GM23338 (cell line): ENCODE results near the gene PROSER1. TPM values are rescaled to one million over a fixed set of nuclear protein-coding genes. Genes with fewer than 3 reads are reported as not detected.

Experiments
- ATAC-seq: fragments of 200-7000 bp; cut with Tn5 transposase; 3 replicates; pipeline ENCODE4 v1.9.1; 2020
- DNase-seq: peaks from one replicate; pipeline ENCODE4 v3.0.0-alpha.2; 2015; ENCODE audit warnings: low spot score
- H2AFZ ChIP-seq: fragments of 200-600 bp; sonication (generic); 2 replicates; pipeline ENCODE4 v1.8.0; 2016; ENCODE audit warnings: antibody characterized with exemption, mild to moderate bottlenecking, moderate library complexity
- H3F3A ChIP-seq: fragments of 200-600 bp; sonication (generic); replicated peaks from 2 replicates; pipeline ENCODE4 v1.8.0; 2017; ENCODE audit warnings: antibody characterized with exemption, mixed run types, low read depth
- H3K27ac ChIP-seq: fragments of 200-600 bp; sonication (generic); 2 replicates; pipeline ENCODE4 v1.6.1; 2016; ENCODE audit warnings: low read depth
- H3K27me3 ChIP-seq: fragments of 200-600 bp; sonication (generic); 2 replicates; pipeline ENCODE4 v1.8.0; 2016; ENCODE audit warnings: mild to moderate bottlenecking, mixed run types, moderate library complexity; ENCODE audit not compliant: insufficient read depth
- H3K36me3 ChIP-seq: fragments of 200-600 bp; sonication (generic); 2 replicates; pipeline ENCODE4 v1.8.0; 2016; ENCODE audit warnings: mild to moderate bottlenecking; ENCODE audit not compliant: insufficient read depth
- H3K4me1 ChIP-seq: fragments of 200-600 bp; sonication (generic); 2 replicates; pipeline ENCODE4 v1.8.0; 2016; ENCODE audit warnings: mild to moderate bottlenecking, moderate library complexity; ENCODE audit not compliant: insufficient read depth
- H3K4me2 ChIP-seq: fragments of 200-600 bp; sonication (generic); 2 replicates; pipeline ENCODE4 v1.7.1; 2017; ENCODE audit warnings: mixed run types
- H3K4me3 ChIP-seq: fragments of 200-600 bp; sonication (generic); 2 replicates; pipeline ENCODE4 v1.6.1; 2016; ENCODE audit warnings: mixed run types
- H3K79me2 ChIP-seq: fragments of 200-600 bp; sonication (generic); replicated peaks from 2 replicates; pipeline ENCODE4 v1.8.0; 2017; ENCODE audit warnings: mild to moderate bottlenecking; ENCODE audit not compliant: insufficient read depth
- H3K9me2 ChIP-seq: fragments of 200-600 bp; sonication (generic); 2 replicates; pipeline ENCODE4 v1.8.0; 2017; ENCODE audit not compliant: insufficient read depth
- H4K20me1 ChIP-seq: fragments of 200-600 bp; sonication (generic); replicated peaks from 2 replicates; pipeline ENCODE4 v1.8.0; 2017; ENCODE audit warnings: mild to moderate bottlenecking; ENCODE audit not compliant: insufficient read depth
- H3K27ac Mint-ChIP-seq: 2 replicates; pipeline ENCODE4 v1.8.0; 2020; ENCODE audit warnings: inconsistent platforms, mild to moderate bottlenecking, moderate library complexity, mixed read lengths
- H3K27me3 Mint-ChIP-seq: 3 replicates; pipeline ENCODE4 v1.8.0; 2022; ENCODE audit warnings: low read depth, mild to moderate bottlenecking, moderate library complexity, mixed read lengths, inconsistent platforms; ENCODE audit not compliant: insufficient read depth, poor library complexity
- H3K36me3 Mint-ChIP-seq: 3 replicates; pipeline ENCODE4 v1.8.0; 2021; ENCODE audit warnings: low read depth, mild to moderate bottlenecking, inconsistent platforms, moderate library complexity, mixed read lengths
- H3K4me1 Mint-ChIP-seq: 3 replicates; pipeline ENCODE4 v1.8.0; 2020; ENCODE audit warnings: mild to moderate bottlenecking, inconsistent platforms, mixed read lengths
- H3K4me3 Mint-ChIP-seq: 3 replicates; pipeline ENCODE4 v1.8.0; 2021; ENCODE audit warnings: moderate library complexity, mild to moderate bottlenecking, inconsistent platforms, mixed read lengths
- H3K9me3 Mint-ChIP-seq: 3 replicates; pipeline ENCODE4 v1.8.0; 2020; ENCODE audit warnings: moderate library complexity, mild to moderate bottlenecking, inconsistent platforms, mixed read lengths
- CREB1 ChIP-seq: fragments of 250-450 bp; sonication (Bioruptor Pico); IDR thresholded peaks from 2 replicates; pipeline ENCODE4 v1.5.0; 2020; ENCODE audit warnings: low read depth, mild to moderate bottlenecking, moderate library complexity
- EZH2phosphoT487 ChIP-seq: fragments of 200-600 bp; sonication (generic); IDR thresholded peaks from one replicate; pipeline ENCODE4 v1.8.1; 2018; ENCODE audit warnings: antibody characterized with exemption; ENCODE audit not compliant: unreplicated experiment
- JUNB ChIP-seq: IDR thresholded peaks from one replicate; pipeline ENCODE4 v1.6.1; 2016; ENCODE audit warnings: antibody characterized with exemption; ENCODE audit not compliant: unreplicated experiment
- POLR2AphosphoS5 ChIP-seq: IDR thresholded peaks from 2 replicates; pipeline ENCODE4 v1.6.1; 2016; ENCODE audit warnings: antibody characterized with exemption, low read depth
- REST ChIP-seq: IDR thresholded peaks from one replicate; pipeline ENCODE4 v1.6.1; 2018; ENCODE audit warnings: antibody characterized with exemption; ENCODE audit not compliant: unreplicated experiment
- ZNF114 ChIP-seq: fragments of 250-450 bp; sonication (Bioruptor Pico); IDR thresholded peaks from 2 replicates; pipeline ENCODE4 v1.5.0; 2020; ENCODE audit warnings: mild to moderate bottlenecking, moderate library complexity
- ZNF331 ChIP-seq: fragments of 250-450 bp; sonication (Bioruptor Pico); IDR thresholded peaks from 2 replicates; pipeline ENCODE4 v1.5.0; 2020; ENCODE audit warnings: low read depth, mild to moderate bottlenecking, moderate library complexity
- polyA plus RNA-seq: library from polyadenylated mRNA; unstranded; fragments of >200 nt; fragmentation: Nextera tagmentation; extraction: Ambion mirVana; gene quantifications from 2 replicates; pipeline ENCODE4 v1.2.1, GENCODE V29; 2016
- total RNA-seq: library from RNA; depleted of rRNA; stranded (reverse); fragments of >200 nt; shearing (Covaris generic); gene quantifications from 2 replicates; pipeline ENCODE4 v1.2.3, GENCODE V29; 2014

Gene PROSER1
- total and polyA plus RNA-seq, 2 experiments from 2014 or later = 64.9 to 116 TPM

- Histone ChIP-seq H3K4me2 (no peak overlapping the region), H3K27me3 (no peaks in the 10 kb centered on the region), H3K27ac (no peak overlapping the region), H4K20me1 (0 out of 2 replicates have a peak, but pooled peaks cover 3% of the 10 kb centered on the region), H3K4me1 (peaks cover 6% of the 10 kb centered on the region), H3K9me2 (no peaks in the 10 kb centered on the region), H2AFZ (no peak overlapping the region), H3F3A (no peaks in the 10 kb centered on the region), H3K79me2 (peaks cover 31% of the 10 kb centered on the region), H3K36me3 (no peaks in the 10 kb centered on the region), H3K4me3 (no peak overlapping the region)
- H3K9me3 Mint-ChIP-seq = no peaks in the 10 kb centered on the region
- no peak overlapping the region for H3K27ac Mint-ChIP-seq
- H3K36me3 Mint-ChIP-seq = peaks cover 12% of the 10 kb centered on the region
- H3K4me1 Mint-ChIP-seq = peaks cover 8% of the 10 kb centered on the region; the same call in 2 of the 3 replicates
- DNase-seq = no peak
- no peak for ATAC-seq
- H3K27me3 Mint-ChIP-seq = no peaks in the 10 kb centered on the region
- no peak overlapping the region; the same call in 2 of the 3 replicates for H3K4me3 Mint-ChIP-seq
- no peak for TF ChIP-seq POLR2AphosphoS5
- no peak for TF ChIP-seq CREB1 (CRISPR knock-in tag)
- TF ChIP-seq ZNF331 (CRISPR knock-in tag) = no peak
- no peak for TF ChIP-seq ZNF114
Measured at GRCh38 chr13:39040206-39040605, 2.3 kb upstream of the PROSER1 start.

DNA sequence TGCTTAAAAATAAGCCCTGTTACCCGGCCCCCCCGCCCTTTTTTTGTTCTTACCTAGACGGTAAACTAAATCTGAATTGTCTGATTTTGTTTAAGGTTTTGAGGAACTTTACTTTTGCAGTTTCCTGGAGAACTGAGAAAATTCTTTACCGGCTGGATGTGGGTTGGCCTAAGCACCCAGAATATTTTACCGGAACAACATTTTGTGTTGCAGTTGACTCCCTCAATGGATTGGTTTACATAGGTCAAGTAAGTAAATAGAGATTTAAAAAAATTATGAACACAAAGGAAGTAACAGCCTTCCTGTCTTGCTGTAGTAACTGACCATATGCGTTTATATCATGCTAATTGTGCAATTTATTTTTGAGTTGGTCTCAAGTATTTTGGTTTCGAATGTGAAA lies 1.2 kb upstream of the PROSER1 start:
- H3K4me3 ChIP-seq = peak overlapping the region; percentile 86
- H3K27me3 ChIP-seq = no peaks in the 10 kb centered on the region
- H3K27ac ChIP-seq = no peak overlapping the region
- Mint-ChIP-seq H3K27ac (no peak overlapping the region), H3K36me3 (peaks cover 10% of the 10 kb centered on the region), H3K9me3 (no peaks in the 10 kb centered on the region), H3K4me3 (peak overlapping the region; percentile 93), H3K4me1 (peaks cover 18% of the 10 kb centered on the region), H3K27me3 (no peaks in the 10 kb centered on the region)
- no peaks in the 10 kb centered on the region for H3F3A ChIP-seq
- no peaks in the 10 kb centered on the region for H3K36me3 ChIP-seq
- H3K4me2 ChIP-seq = peak overlapping the region; percentile 76
- no peaks in the 10 kb centered on the region for H3K9me2 ChIP-seq
- H4K20me1 ChIP-seq = peaks cover 12% of the 10 kb centered on the region; the same call in 1 of the 2 replicates
- no peak overlapping the region for H2AFZ ChIP-seq
- TF ChIP-seq POLR2AphosphoS5 (no peak), REST (no peak), CREB1 (CRISPR knock-in tag) (no peak), EZH2phosphoT487 (no peak), JUNB (no peak)
- H3K79me2 ChIP-seq = peaks cover 43% of the 10 kb centered on the region
- peaks cover 18% of the 10 kb centered on the region for H3K4me1 ChIP-seq
- DNase-seq (no peak), ATAC-seq (no peak)
